GM19239 (cell line): Measurements from ENCODE around the gene PER2.
A peak's percentile ranks its signal among the peaks of the same experiment; 100 is the strongest.

Source experiments
- DNase-seq: peaks from one replicate; pipeline ENCODE4 v3.0.0; 2011; ENCODE audit warnings: low spot score; ENCODE audit not compliant: insufficient read length
- FAIRE-seq: peaks from 2 replicates; lab custom pipeline; 2011; peaks lifted over from hg19 to GRCh38; lab: Jason Lieb, UNC

Gene PER2

GRCh38 chr2:238203094-238203972, 85.1 kb downstream of the PER2 start, which contains the start of gene ILKAP:
TSS of gene ILKAP (minus strand) at chr2:238203695. CDS start at chr2:238203553, 142 bp downstream.
- peak; percentile 100 for DNase-seq
- FAIRE-seq, result no peak

DNA sequence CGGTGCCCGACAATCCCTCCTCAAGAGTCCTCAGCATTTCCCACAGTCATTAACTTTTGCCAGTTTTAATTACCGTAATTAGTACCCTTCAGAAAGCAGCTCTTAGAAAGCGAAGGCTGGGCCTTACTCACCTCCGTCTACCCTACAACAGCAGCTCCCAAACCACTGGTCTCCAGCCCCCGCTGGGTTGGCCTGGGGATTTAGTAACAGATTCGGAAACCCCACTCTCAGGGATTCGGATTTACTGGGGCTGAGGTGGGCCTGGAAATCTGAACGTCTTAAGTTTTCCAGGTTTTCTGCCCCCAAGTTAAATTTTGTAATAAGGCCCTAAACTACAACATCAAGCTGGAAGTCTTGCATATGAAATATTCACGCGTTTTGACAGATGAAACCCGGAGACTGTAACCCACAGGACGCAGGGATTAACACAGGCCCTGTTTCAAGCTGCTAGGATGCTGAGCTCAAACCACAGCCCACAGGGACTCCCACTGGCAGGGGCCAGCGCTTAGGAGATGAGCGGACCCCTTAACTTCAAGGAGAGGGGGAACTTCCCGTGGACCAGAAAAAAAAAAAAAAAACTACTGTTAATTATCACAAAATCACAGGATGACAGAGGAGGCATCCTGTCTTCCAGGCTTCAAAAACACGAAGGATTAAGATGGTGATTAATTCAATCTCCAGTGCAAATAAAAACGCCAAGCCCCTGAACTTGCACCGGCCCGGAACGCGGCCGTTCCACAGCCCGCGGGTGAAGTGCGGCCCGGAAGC, 85.9 kb downstream of the PER2 start:
- FAIRE-seq, result peak; percentile 37

More for the DNA sequence above, 85.9 kb downstream of the PER2 start:
- DNase-seq, result peak; percentile 41
